Neural progenitor cell (in vitro differentiated cells): ENCODE data around the gene CLCN4. TPM values are rescaled to one million over a fixed set of nuclear protein-coding genes. Genes with fewer than 3 reads are reported as not detected.

Experiments
- DNase-seq: peaks from one replicate; pipeline ENCODE4 v3.0.0-alpha.2; 2016; ENCODE audit warnings: low spot score
- H2AFZ ChIP-seq: fragments of 200-600 bp; sonication (generic); replicated peaks from 2 replicates; pipeline ENCODE4 v1.6.1; 2016; ENCODE audit warnings: antibody characterized with exemption
- H3F3A ChIP-seq: fragments of 200-600 bp; sonication (generic); 2 replicates; pipeline ENCODE4 v1.6.1; 2016; ENCODE audit warnings: antibody characterized with exemption, low read depth
- H3K27ac ChIP-seq: fragments of 200-600 bp; sonication (generic); 2 replicates; pipeline ENCODE4 v1.5.1; 2016; ENCODE audit warnings: mild to moderate bottlenecking
- H3K27me3 ChIP-seq: fragments of 200-600 bp; sonication (generic); 2 replicates; pipeline ENCODE4 v1.6.1; 2016; ENCODE audit warnings: mild to moderate bottlenecking, moderate library complexity
- H3K36me3 ChIP-seq: fragments of 200-600 bp; sonication (generic); 2 replicates; pipeline ENCODE4 v1.5.1; 2016
- H3K4me1 ChIP-seq: fragments of 200-600 bp; sonication (generic); 2 replicates; pipeline ENCODE4 v1.6.1; 2016; ENCODE audit warnings: mixed run types
- H3K4me2 ChIP-seq: fragments of 200-600 bp; sonication (generic); 2 replicates; pipeline ENCODE4 v1.6.1; 2016
- H3K4me3 ChIP-seq: fragments of 200-600 bp; sonication (generic); 2 replicates; pipeline ENCODE4 v1.5.1; 2016
- H3K79me2 ChIP-seq: fragments of 200-600 bp; sonication (generic); 2 replicates; pipeline ENCODE4 v1.6.1; 2016; ENCODE audit warnings: low read depth
- H3K9ac ChIP-seq: fragments of 200-600 bp; sonication (generic); 2 replicates; pipeline ENCODE4 v1.6.1; 2016
- H3K9me3 ChIP-seq: fragments of 200-600 bp; sonication (generic); 2 replicates; pipeline ENCODE4 v1.5.1; 2016; ENCODE audit warnings: low read depth
- H4K20me1 ChIP-seq: fragments of 200-600 bp; sonication (generic); 2 replicates; pipeline ENCODE4 v1.6.1; 2016; ENCODE audit warnings: low read depth
- H3K27ac Mint-ChIP-seq: 3 replicates; pipeline ENCODE4 v1.8.0; 2021; ENCODE audit warnings: mixed read lengths
- H3K27me3 Mint-ChIP-seq: 2 replicates; pipeline ENCODE4 v1.8.0; 2022; ENCODE audit warnings: low read depth, mild to moderate bottlenecking, inconsistent platforms, moderate library complexity, mixed read lengths; ENCODE audit not compliant: insufficient read depth
- H3K36me3 Mint-ChIP-seq: 3 replicates; pipeline ENCODE4 v1.8.0; 2021; ENCODE audit warnings: mixed read lengths
- H3K4me1 Mint-ChIP-seq: 3 replicates; pipeline ENCODE4 v1.8.0; 2021; ENCODE audit warnings: mixed read lengths
- H3K4me3 Mint-ChIP-seq: 3 replicates; pipeline ENCODE4 v1.8.0; 2021; ENCODE audit warnings: mild to moderate bottlenecking, moderate library complexity, mixed read lengths
- H3K9me3 Mint-ChIP-seq: 3 replicates; pipeline ENCODE4 v1.8.0; 2020; ENCODE audit warnings: mixed read lengths
- EZH2 ChIP-seq: fragments of 200-600 bp; sonication (generic); IDR thresholded peaks from 2 replicates; pipeline ENCODE4 v1.6.1; 2017; ENCODE audit warnings: antibody characterized with exemption, mild to moderate bottlenecking, moderate library complexity
- EZH2phosphoT487 ChIP-seq: fragments of 200-600 bp; sonication (generic); IDR thresholded peaks from 2 replicates; pipeline ENCODE4 v1.6.1; 2017; ENCODE audit warnings: antibody characterized with exemption
- total RNA-seq: library from RNA; depleted of rRNA; stranded (reverse); fragments of >200 nt; gene quantifications from 2 replicates; pipeline ENCODE4 v1.2.3, GENCODE V29; 2015; ENCODE audit warnings: low replicate concordance
- TF ChIP-seq, protein P1 (sequence below): fragments of 200-600 bp; sonication (generic); IDR thresholded peaks from 2 replicates; pipeline ENCODE4 v1.5.1; 2017; ENCODE audit warnings: antibody characterized with exemption, mild to moderate bottlenecking

Gene CLCN4
- total RNA-seq, 1 donor from 2014 or later, result 6.6 TPM

DNA sequence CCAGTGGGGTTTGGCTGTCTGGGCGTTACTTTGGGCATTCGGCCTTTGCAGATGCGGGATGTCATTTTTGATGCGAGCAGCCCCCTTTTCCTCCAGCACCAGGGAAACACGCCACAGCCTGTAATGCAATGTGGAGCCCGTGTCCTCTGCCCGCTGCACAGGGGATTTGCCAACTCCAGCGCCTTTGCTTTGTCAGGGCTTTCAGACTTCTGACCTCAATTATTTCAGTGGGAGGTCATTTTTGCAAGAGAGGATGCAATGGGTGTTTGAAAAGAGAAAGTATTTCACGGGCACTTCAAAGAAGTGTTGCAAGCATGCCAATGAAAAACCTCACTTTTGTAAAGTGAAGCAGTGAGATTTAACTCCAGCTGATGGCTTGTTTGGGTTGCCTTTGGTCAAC lies 11.5 kb downstream of the CLCN4 start:
- Histone ChIP-seq H3K79me2 (no peaks in the 10 kb centered on the region), H3K4me2 (no peak overlapping the region), H3K4me3 (no peak overlapping the region), H3K36me3 (no peaks in the 10 kb centered on the region), H3K9ac (no peak overlapping the region), H3K9me3 (no peaks in the 10 kb centered on the region), H4K20me1 (no peaks in the 10 kb centered on the region), H3F3A (no peaks in the 10 kb centered on the region), H3K4me1 (no peaks in the 10 kb centered on the region), H3K27ac (no peak overlapping the region), H3K27me3 (no peaks in the 10 kb centered on the region), H2AFZ (no peak overlapping the region)
- Mint-ChIP-seq H3K36me3 (peaks cover 8% of the 10 kb centered on the region), H3K27me3 (peaks cover 7% of the 10 kb centered on the region), H3K4me1 (peaks cover 9% of the 10 kb centered on the region), H3K27ac (no peak overlapping the region), H3K4me3 (no peak overlapping the region), H3K9me3 (peaks cover 18% of the 10 kb centered on the region)
- DNase-seq, result no peak
- TF ChIP-seq EZH2phosphoT487, result no peak
- TF ChIP-seq, protein P1, sequence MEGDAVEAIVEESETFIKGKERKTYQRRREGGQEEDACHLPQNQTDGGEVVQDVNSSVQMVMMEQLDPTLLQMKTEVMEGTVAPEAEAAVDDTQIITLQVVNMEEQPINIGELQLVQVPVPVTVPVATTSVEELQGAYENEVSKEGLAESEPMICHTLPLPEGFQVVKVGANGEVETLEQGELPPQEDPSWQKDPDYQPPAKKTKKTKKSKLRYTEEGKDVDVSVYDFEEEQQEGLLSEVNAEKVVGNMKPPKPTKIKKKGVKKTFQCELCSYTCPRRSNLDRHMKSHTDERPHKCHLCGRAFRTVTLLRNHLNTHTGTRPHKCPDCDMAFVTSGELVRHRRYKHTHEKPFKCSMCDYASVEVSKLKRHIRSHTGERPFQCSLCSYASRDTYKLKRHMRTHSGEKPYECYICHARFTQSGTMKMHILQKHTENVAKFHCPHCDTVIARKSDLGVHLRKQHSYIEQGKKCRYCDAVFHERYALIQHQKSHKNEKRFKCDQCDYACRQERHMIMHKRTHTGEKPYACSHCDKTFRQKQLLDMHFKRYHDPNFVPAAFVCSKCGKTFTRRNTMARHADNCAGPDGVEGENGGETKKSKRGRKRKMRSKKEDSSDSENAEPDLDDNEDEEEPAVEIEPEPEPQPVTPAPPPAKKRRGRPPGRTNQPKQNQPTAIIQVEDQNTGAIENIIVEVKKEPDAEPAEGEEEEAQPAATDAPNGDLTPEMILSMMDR, result no peak

DNA sequence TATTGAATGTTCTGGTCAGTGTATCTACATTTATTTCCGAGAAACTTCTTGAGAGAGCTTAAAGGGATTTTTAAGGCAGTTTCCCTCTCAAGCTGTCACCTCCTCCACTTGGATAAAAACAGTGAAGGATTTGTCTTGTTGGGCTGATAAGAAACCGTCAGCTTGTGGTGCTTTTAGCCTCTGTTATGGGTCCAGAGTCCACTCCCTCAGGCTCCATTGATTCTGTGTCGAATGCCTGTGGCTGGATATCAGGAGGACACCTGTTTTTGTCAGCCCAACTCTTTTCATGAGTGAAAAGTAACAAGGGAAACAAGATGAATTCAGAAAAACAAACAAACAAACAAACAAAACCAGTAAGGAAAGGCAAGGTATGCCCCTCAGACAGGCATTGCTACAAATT lies 12.4 kb downstream of the CLCN4 start:
- Histone ChIP-seq H3F3A (no peaks in the 10 kb centered on the region), H3K4me1 (no peaks in the 10 kb centered on the region), H3K79me2 (no peaks in the 10 kb centered on the region), H3K9ac (no peak overlapping the region), H3K4me2 (no peak overlapping the region), H3K36me3 (no peaks in the 10 kb centered on the region), H4K20me1 (no peaks in the 10 kb centered on the region), H3K9me3 (no peaks in the 10 kb centered on the region), H3K27me3 (no peaks in the 10 kb centered on the region), H3K4me3 (no peak overlapping the region), H3K27ac (no peak overlapping the region), H2AFZ (no peak overlapping the region)
- TF ChIP-seq EZH2phosphoT487 (no peak), EZH2 (no peak)
- TF ChIP-seq, protein P1, result no peak
- H3K9me3 Mint-ChIP-seq, result peaks cover 18% of the 10 kb centered on the region
- H3K27ac Mint-ChIP-seq, result no peak overlapping the region
- peaks cover 7% of the 10 kb centered on the region for H3K36me3 Mint-ChIP-seq
- H3K4me1 Mint-ChIP-seq, result peaks cover 15% of the 10 kb centered on the region
- no peak overlapping the region for H3K4me3 Mint-ChIP-seq
- H3K27me3 Mint-ChIP-seq, result peaks cover 7% of the 10 kb centered on the region
- DNase-seq, result no peak

DNA sequence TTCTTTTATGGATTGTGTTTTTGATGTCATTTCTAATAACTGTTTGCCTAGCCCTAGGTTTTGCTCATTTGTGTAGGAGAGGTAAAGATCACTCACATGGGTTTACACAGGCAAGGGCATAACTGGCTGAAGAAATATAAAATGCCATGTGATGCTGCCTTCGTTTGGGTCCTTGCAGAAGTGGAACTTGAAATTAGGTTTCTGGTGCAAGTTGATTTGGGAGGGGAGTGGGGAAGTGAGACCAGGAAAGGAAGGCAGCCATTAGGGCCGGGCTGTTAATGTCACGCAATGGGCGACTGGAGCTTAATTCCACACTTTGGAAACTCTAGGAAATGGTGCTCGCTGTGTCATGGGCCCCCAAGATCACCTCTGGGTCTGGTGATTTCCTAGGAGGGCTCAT lies 14.5 kb downstream of the CLCN4 start:
- Histone ChIP-seq H3K4me2 (no peak overlapping the region), H3K79me2 (no peaks in the 10 kb centered on the region), H3K27me3 (no peaks in the 10 kb centered on the region), H3K4me1 (no peaks in the 10 kb centered on the region), H3K9me3 (no peaks in the 10 kb centered on the region), H3K36me3 (no peaks in the 10 kb centered on the region), H4K20me1 (no peaks in the 10 kb centered on the region), H3F3A (no peaks in the 10 kb centered on the region), H3K9ac (no peak overlapping the region), H3K4me3 (no peak overlapping the region), H2AFZ (no peak overlapping the region), H3K27ac (no peak overlapping the region)
- Mint-ChIP-seq H3K36me3 (peaks cover 10% of the 10 kb centered on the region), H3K27ac (no peak overlapping the region), H3K4me1 (peaks cover 23% of the 10 kb centered on the region), H3K4me3 (no peak overlapping the region), H3K27me3 (peaks cover 6% of the 10 kb centered on the region), H3K9me3 (peaks cover 16% of the 10 kb centered on the region)
- TF ChIP-seq EZH2phosphoT487 (no peak), EZH2 (no peak)
- TF ChIP-seq, protein P1, result no peak
- no peak for DNase-seq
